IMR-90 (cell line): ENCODE measurements around the gene RRP7A. TPM values are rescaled to one million over a fixed set of nuclear protein-coding genes. Genes with fewer than 3 reads are reported as not detected.

Source experiments
- microRNA-seq, 2 experiments: library from miRNA; stranded (forward) in 1 of 2; unstranded in 1 of 2; fragments of 10-50 nt in 1 of 2; fragments of <30 nt in 1 of 2; gene quantifications in 1 of 2; microRNA quantifications in 1 of 2; one replicate each; pipeline versions ENCODE3 to v1.1.0; 2013 to 2020; ENCODE audit not compliant: insufficient read depth in 1 of 2, insufficient read length in 1 of 2, unreplicated experiment in 1 of 2
- polyA plus RNA-seq, 3 experiments: library from polyadenylated mRNA; depleted of rRNA; stranded (reverse); fragments of >200 nt; gene quantifications; 2 replicates each; pipeline ENCODE4 v1.2.3, GENCODE V29; 2012; ENCODE audit warnings: low replicate concordance in 1 of 3
- small RNA-seq, 5 experiments: library from RNA; depleted of rRNA; stranded (forward); fragments of <200 nt; gene quantifications; one replicate each; pipeline ENCODE3, GENCODE V24; 2012
- total RNA-seq: library from RNA; depleted of rRNA; stranded (reverse); fragments of >200 nt; gene quantifications from 2 replicates; pipeline ENCODE4 v1.2.3, GENCODE V29; 2012; rRNA removed

RRP7A gene
- total and polyA plus RNA-seq, 2 of the 4 experiments (the other 2 are of a cell fraction), result 25.5 to 29.2 TPM

Small RNAs within 50 kb of the gene (microRNA-seq; reads per million reads assigned to microRNA genes)
- gene RN7SKP80 (ENCODE audit: insufficient read depth, insufficient read length) (not detected), gene RNU6-513P (ENCODE audit: insufficient read depth, insufficient read length) (not detected)

Small RNAs within 50 kb of the gene (small RNA-seq; reads per million reads assigned to genes)
- gene RN7SKP80 (0 reads per million in 5 experiments), gene RNU6-513P (0 reads per million in 5 experiments)

Other genes with a start within 250 kb of the RRP7A start
- gene TCF20, start 249.1 kb downstream of the RRP7A start, total RNA-seq, result 20.0 and 23.7 TPM in 2 replicates
- gene TCF20, start 249.1 kb downstream of the RRP7A start, polyA plus RNA-seq (2012; rRNA removed), result 8.9 and 9.5 TPM in 2 replicates
- not detected in 2 replicates for gene NFAM1, start 87.4 kb downstream of the RRP7A start, total RNA-seq
- gene NFAM1, start 87.4 kb downstream of the RRP7A start, polyA plus RNA-seq (2012; rRNA removed), result not detected in 2 replicates
- 3.9 and 5.0 TPM in 2 replicates for gene SERHL2, start 34.2 kb upstream of the RRP7A start, total RNA-seq
- 4.5 and 5.6 TPM in 2 replicates for gene SERHL2, start 34.2 kb upstream of the RRP7A start, polyA plus RNA-seq (2012; rRNA removed)
- gene POLDIP3, start 95.1 kb upstream of the RRP7A start, total RNA-seq, result 28.1 and 33.9 TPM in 2 replicates
- gene POLDIP3, start 95.1 kb upstream of the RRP7A start, polyA plus RNA-seq (2012; rRNA removed), result 43.6 and 45.4 TPM in 2 replicates
- gene ATP5MGL, start 120.8 kb upstream of the RRP7A start, total RNA-seq, result 0.18 TPM in 1 of 2 replicates, not detected in the other
- gene ATP5MGL, start 120.8 kb upstream of the RRP7A start, polyA plus RNA-seq (2012; rRNA removed), result not detected in 2 replicates
- gene CYB5R3, start 129.6 kb upstream of the RRP7A start, total RNA-seq, result 37.5 and 44.1 TPM in 2 replicates
- gene CYB5R3, start 129.6 kb upstream of the RRP7A start, polyA plus RNA-seq (2012; rRNA removed), result 362 and 405 TPM in 2 replicates
- gene A4GALT, start 201.1 kb upstream of the RRP7A start, total RNA-seq, result 1.6 and 1.9 TPM in 2 replicates
- 6.1 and 6.3 TPM in 2 replicates for gene A4GALT, start 201.1 kb upstream of the RRP7A start, polyA plus RNA-seq (2012; rRNA removed)